Progenitor cell of endocrine pancreas (in vitro differentiated cells): ENCODE results near the gene VPS52. TPM values are rescaled to one million over a fixed set of nuclear protein-coding genes. Genes with fewer than 3 reads are reported as not detected.
A peak's percentile ranks its signal among the peaks of the same experiment; 100 is the strongest.

Experiments
- DNase-seq: peaks from one replicate; pipeline ENCODE4 v3.0.0; 2021; ENCODE audit warnings: low spot score; ENCODE audit not compliant: unreplicated experiment
- H3K27ac Mint-ChIP-seq: 2 replicates; pipeline ENCODE4 v1.8.0; 2021; ENCODE audit warnings: mild to moderate bottlenecking, moderate library complexity, mixed read lengths
- H3K27me3 Mint-ChIP-seq: 2 replicates; pipeline ENCODE4 v1.8.0; 2021; ENCODE audit warnings: mixed read lengths
- H3K36me3 Mint-ChIP-seq: 2 replicates; pipeline ENCODE4 v1.8.0; 2022; ENCODE audit warnings: mixed read lengths; ENCODE audit not compliant: insufficient read depth
- H3K4me1 Mint-ChIP-seq: 2 replicates; pipeline ENCODE4 v1.8.0; 2021; ENCODE audit warnings: low read depth, mixed read lengths
- H3K4me3 Mint-ChIP-seq: 2 replicates; pipeline ENCODE4 v1.8.0; 2021; ENCODE audit warnings: low read depth, mild to moderate bottlenecking, moderate library complexity, mixed read lengths
- H3K9me3 Mint-ChIP-seq: 2 replicates; pipeline ENCODE4 v1.8.0; 2021; ENCODE audit warnings: low read depth, mixed read lengths
- total RNA-seq: library from RNA; stranded (reverse); gene quantifications from 2 replicates; pipeline ENCODE4 v1.2.1, GENCODE V29; 2021
- TF ChIP-seq, protein P1 (sequence below): fragments of 200-600 bp; sonication (generic); IDR thresholded peaks from one replicate; pipeline ENCODE4 v1.5.0; 2021; ENCODE audit warnings: antibody characterized with exemption, mild to moderate bottlenecking; ENCODE audit not compliant: unreplicated experiment

The VPS52 gene
- total RNA-seq, 1 donor from 2014 or later: 77.2 TPM

DNA sequence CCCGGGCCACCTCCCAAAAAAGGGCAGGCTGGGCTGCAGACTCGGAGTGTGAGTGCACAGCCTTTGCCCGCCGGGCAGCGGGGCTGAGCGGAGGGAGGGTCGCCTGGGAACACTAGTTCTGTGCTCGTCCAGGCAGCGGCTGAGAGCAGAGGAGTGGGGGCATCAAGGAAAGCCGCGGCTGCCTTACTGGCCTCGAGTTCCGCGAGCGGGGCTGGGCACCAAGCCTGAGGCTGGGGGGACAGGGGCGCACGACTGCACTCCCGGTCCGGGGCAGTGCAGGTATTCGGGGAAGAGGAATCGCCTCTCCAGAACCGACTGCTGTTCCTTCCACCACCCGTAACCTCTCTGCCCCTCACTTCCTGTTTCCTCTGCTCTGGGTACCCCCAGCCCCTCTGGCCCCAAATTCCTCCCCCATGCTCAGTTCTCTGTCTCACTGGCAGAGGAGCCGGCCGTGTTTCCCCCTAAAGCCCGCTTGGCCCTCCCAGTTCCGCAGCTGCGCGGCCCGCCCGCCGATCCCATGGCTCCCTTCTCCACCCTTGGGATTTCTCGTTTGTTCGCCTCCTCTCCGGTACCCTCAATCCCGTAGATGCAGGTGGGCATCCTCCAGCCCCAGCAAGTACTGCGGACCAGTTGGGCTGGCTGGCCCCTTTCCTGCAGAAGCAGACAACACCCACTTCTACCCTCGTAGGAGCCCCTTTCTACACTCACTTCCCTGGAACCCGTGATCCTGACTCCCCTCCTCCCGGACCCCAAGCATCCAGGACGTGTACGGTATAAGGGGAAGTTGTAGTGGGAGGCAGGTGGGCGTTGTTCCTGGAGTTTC is 58.3 kb downstream of the VPS52 start:
- peaks cover 20% of the 10 kb centered on the region for H3K4me1 Mint-ChIP-seq
- TF ChIP-seq, protein P1, sequence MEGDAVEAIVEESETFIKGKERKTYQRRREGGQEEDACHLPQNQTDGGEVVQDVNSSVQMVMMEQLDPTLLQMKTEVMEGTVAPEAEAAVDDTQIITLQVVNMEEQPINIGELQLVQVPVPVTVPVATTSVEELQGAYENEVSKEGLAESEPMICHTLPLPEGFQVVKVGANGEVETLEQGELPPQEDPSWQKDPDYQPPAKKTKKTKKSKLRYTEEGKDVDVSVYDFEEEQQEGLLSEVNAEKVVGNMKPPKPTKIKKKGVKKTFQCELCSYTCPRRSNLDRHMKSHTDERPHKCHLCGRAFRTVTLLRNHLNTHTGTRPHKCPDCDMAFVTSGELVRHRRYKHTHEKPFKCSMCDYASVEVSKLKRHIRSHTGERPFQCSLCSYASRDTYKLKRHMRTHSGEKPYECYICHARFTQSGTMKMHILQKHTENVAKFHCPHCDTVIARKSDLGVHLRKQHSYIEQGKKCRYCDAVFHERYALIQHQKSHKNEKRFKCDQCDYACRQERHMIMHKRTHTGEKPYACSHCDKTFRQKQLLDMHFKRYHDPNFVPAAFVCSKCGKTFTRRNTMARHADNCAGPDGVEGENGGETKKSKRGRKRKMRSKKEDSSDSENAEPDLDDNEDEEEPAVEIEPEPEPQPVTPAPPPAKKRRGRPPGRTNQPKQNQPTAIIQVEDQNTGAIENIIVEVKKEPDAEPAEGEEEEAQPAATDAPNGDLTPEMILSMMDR: no peak
- H3K27me3 Mint-ChIP-seq: peaks cover 59% of the 10 kb centered on the region
- peak overlapping the region; percentile 75 for H3K4me3 Mint-ChIP-seq
- H3K9me3 Mint-ChIP-seq: no peaks in the 10 kb centered on the region
- peaks cover 11% of the 10 kb centered on the region for H3K36me3 Mint-ChIP-seq
- no peak for DNase-seq
- H3K27ac Mint-ChIP-seq: peak overlapping the region; percentile 47

DNA sequence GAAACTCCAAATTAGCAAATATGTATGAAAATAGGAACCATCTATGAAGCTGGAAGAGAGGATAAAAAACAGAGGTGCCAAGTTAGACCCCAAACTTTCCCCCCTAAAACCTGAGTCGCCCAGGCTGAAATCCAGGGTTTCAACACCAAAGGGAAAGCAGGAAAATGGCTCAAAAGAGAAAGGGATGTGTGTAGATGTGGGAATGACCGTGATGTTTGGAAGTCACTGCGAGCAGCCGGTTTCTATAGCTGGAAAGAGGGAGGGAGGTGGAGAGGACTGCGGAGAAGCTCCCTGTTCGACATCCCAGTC is 58.9 kb downstream of the VPS52 start:
- H3K27ac Mint-ChIP-seq: peak overlapping the region; percentile 47

DNA sequence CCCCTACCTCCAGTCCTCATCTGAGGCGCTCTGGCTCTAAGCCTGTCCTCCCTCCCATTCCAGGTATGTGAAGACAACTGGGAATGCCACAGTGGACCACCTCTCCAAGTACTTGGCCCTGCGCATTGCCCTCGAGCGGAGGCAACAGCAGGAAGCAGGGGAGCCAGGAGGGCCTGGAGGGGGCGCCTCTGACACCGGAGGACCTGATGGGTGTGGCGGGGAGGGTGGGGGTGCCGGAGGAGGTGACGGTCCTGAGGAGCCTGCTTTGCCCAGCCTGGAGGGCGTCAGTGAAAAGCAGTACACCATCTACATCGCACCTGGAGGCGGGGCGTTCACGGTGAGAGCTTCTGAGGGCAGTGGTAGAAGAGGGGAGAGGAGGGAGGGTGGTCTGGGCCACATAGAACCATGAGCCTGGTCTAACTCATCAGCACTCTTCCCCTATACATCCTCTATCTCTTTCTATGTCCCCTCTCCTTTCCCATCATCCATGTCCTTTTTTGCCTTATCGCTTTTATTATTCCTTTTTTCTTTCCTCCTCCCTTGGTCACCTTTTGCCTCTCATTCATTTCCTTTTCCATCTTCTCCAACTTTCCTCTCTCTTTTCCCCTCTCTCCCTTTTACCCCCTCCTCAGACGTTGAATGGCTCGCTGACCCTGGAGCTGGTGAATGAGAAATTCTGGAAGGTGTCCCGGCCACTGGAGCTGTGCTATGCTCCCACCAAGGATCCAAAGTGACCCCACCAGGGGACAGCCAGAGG is 59.8 kb downstream of the VPS52 start:
- no peak for DNase-seq
- no peak overlapping the region for H3K4me3 Mint-ChIP-seq
- no peaks in the 10 kb centered on the region for H3K9me3 Mint-ChIP-seq

More for the DNA sequence above, 58.9 kb downstream of the VPS52 start:
- H3K4me3 Mint-ChIP-seq: peak overlapping the region; percentile 75
- H3K36me3 Mint-ChIP-seq: peaks cover 11% of the 10 kb centered on the region
- no peak for DNase-seq
- no peaks in the 10 kb centered on the region for H3K9me3 Mint-ChIP-seq
- H3K27me3 Mint-ChIP-seq: peaks cover 53% of the 10 kb centered on the region
- TF ChIP-seq, protein P1: no peak
- H3K4me1 Mint-ChIP-seq: peaks cover 20% of the 10 kb centered on the region

DNA sequence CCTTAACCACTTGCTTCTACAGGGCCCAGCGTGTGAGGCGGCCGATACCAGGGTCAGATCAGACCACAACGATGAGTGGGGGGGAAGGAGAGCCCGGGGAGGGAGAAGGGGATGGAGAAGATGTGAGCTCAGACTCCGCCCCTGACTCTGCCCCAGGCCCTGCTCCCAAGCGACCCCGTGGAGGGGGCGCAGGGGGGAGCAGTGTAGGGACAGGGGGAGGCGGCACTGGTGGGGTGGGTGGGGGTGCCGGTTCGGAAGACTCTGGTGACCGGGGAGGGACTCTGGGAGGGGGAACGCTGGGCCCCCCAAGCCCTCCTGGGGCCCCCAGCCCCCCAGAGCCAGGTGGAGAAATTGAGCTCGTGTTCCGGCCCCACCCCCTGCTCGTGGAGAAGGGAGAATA is 60.5 kb downstream of the VPS52 start:
- Mint-ChIP-seq H3K4me3 (no peak overlapping the region), H3K9me3 (no peaks in the 10 kb centered on the region), H3K36me3 (peaks cover 11% of the 10 kb centered on the region), H3K27ac (no peak overlapping the region), H3K27me3 (peaks cover 44% of the 10 kb centered on the region), H3K4me1 (peaks cover 22% of the 10 kb centered on the region)
- DNase-seq: no peak
- TF ChIP-seq, protein P1: no peak

More for the DNA sequence above, 59.8 kb downstream of the VPS52 start:
- Mint-ChIP-seq H3K27me3 (peaks cover 45% of the 10 kb centered on the region), H3K36me3 (peaks cover 11% of the 10 kb centered on the region), H3K4me1 (peaks cover 20% of the 10 kb centered on the region), H3K27ac (no peak overlapping the region)
- TF ChIP-seq, protein P1: no peak

DNA sequence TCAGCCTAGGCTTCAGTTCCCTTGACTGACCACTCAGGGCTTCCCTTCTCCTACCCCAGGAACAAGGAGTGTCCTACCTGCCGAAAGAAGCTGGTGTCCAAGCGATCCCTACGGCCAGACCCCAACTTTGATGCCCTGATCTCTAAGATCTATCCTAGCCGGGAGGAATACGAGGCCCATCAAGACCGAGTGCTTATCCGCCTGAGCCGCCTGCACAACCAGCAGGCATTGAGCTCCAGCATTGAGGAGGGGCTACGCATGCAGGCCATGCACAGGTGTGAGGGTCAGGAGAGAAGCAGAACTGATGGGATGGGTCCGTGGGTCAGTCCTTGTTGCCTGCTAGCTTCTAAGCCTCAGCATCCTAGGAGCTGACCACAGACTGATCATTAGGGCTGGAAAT is 61.8 kb downstream of the VPS52 start:
- no peak for DNase-seq
- Mint-ChIP-seq H3K27ac (no peak overlapping the region), H3K4me3 (peak overlapping the region; percentile 96), H3K36me3 (peaks cover 11% of the 10 kb centered on the region), H3K4me1 (peaks cover 30% of the 10 kb centered on the region), H3K9me3 (no peaks in the 10 kb centered on the region), H3K27me3 (peaks cover 33% of the 10 kb centered on the region)
- TF ChIP-seq, protein P1: no peak
